Tibial nerve (tissue), 3 donors: Measurements from ENCODE around the gene GJA1.

Experiments used
- POLR2A ChIP-seq, 2 donors: fragments of 450-650 bp; IDR thresholded peaks; one replicate each; pipeline ENCODE4 v1.6.1; 2017; ENCODE audit warnings: antibody characterized with exemption in 2 of 2, mild to moderate bottlenecking in 2 of 2, moderate library complexity in 2 of 2
- TF ChIP-seq, protein P1 (sequence below), 5 experiments: fragments of 200-600 bp in 3 of 5; fragments of 450-650 bp in 2 of 5; sonication (generic) in 3 of 5; IDR thresholded peaks; one replicate each; pipeline ENCODE4 v1.5.1; 2016 to 2019; ENCODE audit warnings: antibody characterized with exemption in 5 of 5, mild to moderate bottlenecking in 3 of 5, moderate library complexity in 2 of 5

GRCh38 chr6:121413879-121414278 is 21.6 kb upstream of the GJA1 start:
- TF ChIP-seq, protein P1, sequence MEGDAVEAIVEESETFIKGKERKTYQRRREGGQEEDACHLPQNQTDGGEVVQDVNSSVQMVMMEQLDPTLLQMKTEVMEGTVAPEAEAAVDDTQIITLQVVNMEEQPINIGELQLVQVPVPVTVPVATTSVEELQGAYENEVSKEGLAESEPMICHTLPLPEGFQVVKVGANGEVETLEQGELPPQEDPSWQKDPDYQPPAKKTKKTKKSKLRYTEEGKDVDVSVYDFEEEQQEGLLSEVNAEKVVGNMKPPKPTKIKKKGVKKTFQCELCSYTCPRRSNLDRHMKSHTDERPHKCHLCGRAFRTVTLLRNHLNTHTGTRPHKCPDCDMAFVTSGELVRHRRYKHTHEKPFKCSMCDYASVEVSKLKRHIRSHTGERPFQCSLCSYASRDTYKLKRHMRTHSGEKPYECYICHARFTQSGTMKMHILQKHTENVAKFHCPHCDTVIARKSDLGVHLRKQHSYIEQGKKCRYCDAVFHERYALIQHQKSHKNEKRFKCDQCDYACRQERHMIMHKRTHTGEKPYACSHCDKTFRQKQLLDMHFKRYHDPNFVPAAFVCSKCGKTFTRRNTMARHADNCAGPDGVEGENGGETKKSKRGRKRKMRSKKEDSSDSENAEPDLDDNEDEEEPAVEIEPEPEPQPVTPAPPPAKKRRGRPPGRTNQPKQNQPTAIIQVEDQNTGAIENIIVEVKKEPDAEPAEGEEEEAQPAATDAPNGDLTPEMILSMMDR (IDR thresholded peaks at IDR 0.05), result no peak
- TF ChIP-seq POLR2A (IDR thresholded peaks at IDR 0.05), result no peak
